ENCODE results near the gene DCX.

- TF ChIP-seq CTCF (conservative IDR thresholded peaks at IDR 0.05 in 1 of 2, IDR thresholded peaks at IDR 0.05 in 1 of 2; ENCODE audit: extremely low read depth in 1 of 2, insufficient read depth in 1 of 2, low read depth in 1 of 2, low read length in 2 of 2) (peak; percentile 62 to 63), EZH2 (IDR thresholded peaks at IDR 0.05; ENCODE audit: borderline replicate concordance, low read length) (no peak)
Measured at GRCh38 chrX:111244235-111244750, 167.7 kb downstream of the DCX start.

Data from mammary epithelial cell (primary cell).